BLaER1 treated with 17β-estradiol and CSF1 and Interleukin-3, amounts not matched to agents 10 nM and 100 nM (cell line): ENCODE data around the gene ANAPC5.
A peak's percentile ranks its signal among the peaks of the same experiment; 100 is the strongest.

Experiments used
- H3K27ac ChIP-seq, 11 experiments: shearing (Covaris generic); formaldehyde crosslinking; 2 replicates each; pipeline ENCODE4 v1.8.1; 2022
- H3K27me3 ChIP-seq, 11 experiments: shearing (Covaris generic); formaldehyde crosslinking; 2 replicates each; pipeline ENCODE4 v1.8.1; 2022
- H3K36me3 ChIP-seq, 11 experiments: shearing (Covaris generic); formaldehyde crosslinking; 2 replicates each; pipeline ENCODE4 v1.8.1; 2022
- H3K4me1 ChIP-seq, 10 experiments: shearing (Covaris generic); formaldehyde crosslinking; 2 replicates each; pipeline ENCODE4 v1.8.1; 2022
- H3K4me2 ChIP-seq, 11 experiments: shearing (Covaris generic); formaldehyde crosslinking; 2 replicates each; pipeline ENCODE4 v1.8.1; 2022
- H3K4me3 ChIP-seq, 10 experiments: shearing (Covaris generic); formaldehyde crosslinking; 2 replicates each; pipeline ENCODE4 v1.8.1; 2022
- H3K9ac ChIP-seq, 11 experiments: shearing (Covaris generic); formaldehyde crosslinking; 2 replicates each; pipeline ENCODE4 v1.8.1; 2022
- H3K9me3 ChIP-seq, 11 experiments: shearing (Covaris generic); formaldehyde crosslinking; replicated peaks in 1 of 11; 2 replicates each; pipeline ENCODE4 v1.8.1; 2022
- H4K20me1 ChIP-seq, 11 experiments: shearing (Covaris generic); formaldehyde crosslinking; 2 replicates each; pipeline ENCODE4 v1.8.1; 2022
- Cebpa-rat ChIP-seq, 11 experiments: shearing (Covaris generic); IDR thresholded peaks; 2 replicates each; pipeline ENCODE4 v1.8.1; 2022

The ANAPC5 gene

GRCh38 chr12:121352682-121353018 is 439 bp upstream of the ANAPC5 start:
- H3K4me1 ChIP-seq, result peaks cover 23 to 37% (median 28%) of the 10 kb centered on the region in 10 experiments
- H3K4me3 ChIP-seq, result peak overlapping the region; percentile 71 to 98 (median 90)
- no peaks in the 10 kb centered on the region for H3K27me3 ChIP-seq
- H3K9me3 ChIP-seq, result no peaks in the 10 kb centered on the region
- peak overlapping the region; percentile 80 to 98 (median 90) for H3K9ac ChIP-seq
- peak overlapping the region; percentile 63 to 94 (median 82); a peak in 20 of 22 replicates for H3K27ac ChIP-seq
- TF ChIP-seq Cebpa-rat (IDR thresholded peaks at IDR 0.05), result no peak
- H3K36me3 ChIP-seq, result peaks cover 2 to 32% (median 17%) of the 10 kb centered on the region in 11 experiments; a peak in 20 of 22 replicates
- H3K4me2 ChIP-seq, result peak overlapping the region; percentile 65 to 88 (median 82)
- H4K20me1 ChIP-seq, result peaks cover 0 to 43% (median 27%) of the 10 kb centered on the region in 11 experiments; a peak in 19 of 22 replicates

GRCh38 chr12:121346747-121347146 is 5.5 kb downstream of the ANAPC5 start:
- Histone ChIP-seq H3K4me2 (no peak overlapping the region), H3K9ac (no peak overlapping the region), H3K27ac (no peak overlapping the region), H3K36me3 (peaks cover 58 to 91% (median 76%) of the 10 kb centered on the region in 11 experiments), H3K27me3 (no peaks in the 10 kb centered on the region), H4K20me1 (peaks cover 4 to 91% (median 62%) of the 10 kb centered on the region in 11 experiments; a peak in 19 of 22 replicates), H3K4me3 (no peak overlapping the region), H3K9me3 (no peaks in the 10 kb centered on the region), H3K4me1 (peaks cover 18 to 30% (median 20%) of the 10 kb centered on the region in 10 experiments; a peak in 19 of 20 replicates)
- no peak for TF ChIP-seq Cebpa-rat (IDR thresholded peaks at IDR 0.05)

GRCh38 chr12:121345151-121345815 is 6.9 kb downstream of the ANAPC5 start:
- no peaks in the 10 kb centered on the region for H3K27me3 ChIP-seq
- TF ChIP-seq Cebpa-rat (IDR thresholded peaks at IDR 0.05), result no peak
- peaks cover 4 to 83% (median 59%) of the 10 kb centered on the region in 11 experiments; a peak in 19 of 22 replicates for H4K20me1 ChIP-seq
- peak overlapping the region in 2 of 11 experiments; percentile 18 to 19; a peak in 2 of 22 replicates for H3K9ac ChIP-seq
- H3K36me3 ChIP-seq, result peaks cover 72 to 100% (median 89%) of the 10 kb centered on the region in 11 experiments
- H3K4me2 ChIP-seq, result no peak overlapping the region
- H3K27ac ChIP-seq, result no peak overlapping the region
- H3K4me1 ChIP-seq, result peaks cover 6 to 20% (median 9%) of the 10 kb centered on the region in 10 experiments; a peak in 15 of 20 replicates
- H3K4me3 ChIP-seq, result no peak overlapping the region
- H3K9me3 ChIP-seq, result no peaks in the 10 kb centered on the region

GRCh38 chr12:121344506-121344905 is 7.7 kb downstream of the ANAPC5 start:
- TF ChIP-seq Cebpa-rat (IDR thresholded peaks at IDR 0.05), result no peak
- peak overlapping the region in 1 of 11 experiments; percentile 19; a peak in 1 of 22 replicates for H3K9ac ChIP-seq
- peaks cover 4 to 76% (median 58%) of the 10 kb centered on the region in 11 experiments; a peak in 19 of 22 replicates for H4K20me1 ChIP-seq
- peaks cover 0 to 13% (median under 1%) of the 10 kb centered on the region in 10 experiments; a peak in 6 of 20 replicates for H3K4me1 ChIP-seq
- H3K4me2 ChIP-seq, result no peak overlapping the region
- H3K27ac ChIP-seq, result no peak overlapping the region
- no peak overlapping the region for H3K4me3 ChIP-seq
- no peaks in the 10 kb centered on the region for H3K9me3 ChIP-seq
- no peaks in the 10 kb centered on the region for H3K27me3 ChIP-seq
- H3K36me3 ChIP-seq, result peaks cover 78 to 100% (median 96%) of the 10 kb centered on the region in 11 experiments

GRCh38 chr12:121337416-121337815 is 14.8 kb downstream of the ANAPC5 start:
- Histone ChIP-seq H3K9me3 (no peaks in the 10 kb centered on the region), H3K27me3 (no peaks in the 10 kb centered on the region), H4K20me1 (peaks cover 0 to 24% (median 4%) of the 10 kb centered on the region in 11 experiments; a peak in 6 of 22 replicates), H3K9ac (no peak overlapping the region), H3K36me3 (peaks cover 87 to 99% (median 95%) of the 10 kb centered on the region in 11 experiments), H3K4me3 (no peak overlapping the region), H3K4me1 (no peaks in the 10 kb centered on the region), H3K4me2 (no peak overlapping the region), H3K27ac (no peak overlapping the region)
- no peak for TF ChIP-seq Cebpa-rat (IDR thresholded peaks at IDR 0.05)

- Histone ChIP-seq H3K27me3 (no peaks in the 10 kb centered on the region), H3K4me1 (no peaks in the 10 kb centered on the region), H3K9ac (no peak overlapping the region), H3K36me3 (peaks cover 89 to 99% (median 95%) of the 10 kb centered on the region in 11 experiments), H3K9me3 (no peaks in the 10 kb centered on the region), H4K20me1 (peaks cover 0 to 16% (median 4%) of the 10 kb centered on the region in 11 experiments; a peak in 4 of 22 replicates), H3K27ac (no peak overlapping the region), H3K4me3 (no peak overlapping the region), H3K4me2 (no peak overlapping the region)
- TF ChIP-seq Cebpa-rat (IDR thresholded peaks at IDR 0.05), result no peak
Measured at GRCh38 chr12:121334513-121335343, 17.5 kb downstream of the ANAPC5 start.

GRCh38 chr12:121333747-121334146 is 18.5 kb downstream of the ANAPC5 start:
- peaks cover 89 to 99% (median 96%) of the 10 kb centered on the region in 11 experiments for H3K36me3 ChIP-seq
- H3K27ac ChIP-seq, result no peak overlapping the region
- H4K20me1 ChIP-seq, result peaks cover 0 to 16% (median 4%) of the 10 kb centered on the region in 11 experiments; a peak in 4 of 22 replicates
- no peaks in the 10 kb centered on the region for H3K27me3 ChIP-seq
- peak overlapping the region in 3 of 11 experiments; percentile 6 to 26 (median 17); a peak in 2 of 22 replicates for H3K9ac ChIP-seq
- no peaks in the 10 kb centered on the region for H3K9me3 ChIP-seq
- H3K4me1 ChIP-seq, result no peaks in the 10 kb centered on the region
- no peak overlapping the region for H3K4me2 ChIP-seq
- no peak overlapping the region for H3K4me3 ChIP-seq
- TF ChIP-seq Cebpa-rat (IDR thresholded peaks at IDR 0.05), result no peak

GRCh38 chr12:121331248-121331647 is 21.0 kb downstream of the ANAPC5 start:
- Histone ChIP-seq H3K36me3 (peaks cover 95 to 99% (median 98%) of the 10 kb centered on the region in 11 experiments), H3K4me2 (no peak overlapping the region), H4K20me1 (peaks cover 0 to 20% (median 7%) of the 10 kb centered on the region in 11 experiments; a peak in 6 of 22 replicates), H3K9ac (no peak overlapping the region), H3K27me3 (no peaks in the 10 kb centered on the region), H3K4me3 (no peak overlapping the region), H3K4me1 (peaks cover 3 to 14% (median 10%) of the 10 kb centered on the region in 10 experiments; a peak in 18 of 20 replicates), H3K9me3 (no peaks in the 10 kb centered on the region), H3K27ac (no peak overlapping the region)
- no peak for TF ChIP-seq Cebpa-rat (IDR thresholded peaks at IDR 0.05)

- Histone ChIP-seq H3K4me3 (no peak overlapping the region), H3K4me1 (peaks cover 7 to 19% (median 15%) of the 10 kb centered on the region in 10 experiments; a peak in 19 of 20 replicates), H4K20me1 (peaks cover 0 to 20% (median 9%) of the 10 kb centered on the region in 11 experiments; a peak in 8 of 22 replicates), H3K36me3 (peaks cover 96 to 99% (median 98%) of the 10 kb centered on the region in 11 experiments), H3K27ac (no peak overlapping the region), H3K9me3 (no peaks in the 10 kb centered on the region), H3K4me2 (no peak overlapping the region), H3K9ac (no peak overlapping the region), H3K27me3 (no peaks in the 10 kb centered on the region)
- no peak for TF ChIP-seq Cebpa-rat (IDR thresholded peaks at IDR 0.05)
Measured at GRCh38 chr12:121330692-121331091, 21.5 kb downstream of the ANAPC5 start.
